ENCODE measurements around the gene MACF1. TPM values are rescaled to one million over a fixed set of nuclear protein-coding genes. Genes with fewer than 3 reads are reported as not detected.
"Not testable (repeated sequence)": the region's sequence is repeated elsewhere in the genome, so short reads cannot be mapped to it uniquely, and the experiment has no call there.

The MACF1 gene
- total and polyA plus RNA-seq, 2 donors (not counting 1 experiment from before 2014, with no cell fraction given), result 64.1 to 159 TPM

DNA sequence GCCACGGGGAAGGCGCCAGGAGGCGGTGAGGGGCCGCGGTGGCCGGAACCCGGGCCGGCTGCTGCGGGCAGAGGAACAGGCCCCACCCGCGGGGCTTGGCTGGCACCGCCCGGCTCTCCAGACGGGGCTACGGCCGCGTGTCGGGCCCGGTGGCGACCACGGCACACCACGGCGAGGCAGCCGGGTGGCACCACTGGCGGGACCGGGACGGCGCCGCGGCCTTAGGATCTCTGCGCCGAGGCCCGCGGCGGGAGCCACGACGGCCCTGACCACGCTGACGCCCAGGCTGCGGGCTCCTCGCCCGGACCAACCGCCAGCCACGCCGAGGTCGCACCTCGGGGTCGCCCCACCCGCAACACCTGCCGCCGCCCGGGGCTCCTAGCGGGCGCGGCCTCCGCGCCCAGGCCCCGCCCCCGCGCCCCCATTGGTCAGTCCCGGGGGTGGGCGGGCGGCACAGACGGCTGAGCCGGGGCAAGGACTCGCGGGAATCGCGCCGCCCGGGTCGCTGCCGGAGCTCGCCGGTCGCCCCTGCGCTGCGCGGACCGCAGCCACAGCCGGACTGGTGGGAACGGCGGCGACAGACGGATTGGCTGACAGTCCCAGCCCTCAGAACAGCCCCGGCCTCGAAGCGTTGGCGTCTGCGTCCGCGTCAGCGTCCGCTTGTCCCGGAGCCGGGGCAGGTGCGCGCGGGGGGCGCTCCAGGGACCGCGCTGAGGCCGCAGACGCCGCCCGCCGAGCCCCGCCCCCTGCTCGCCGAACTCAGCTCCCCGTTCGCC lies 286.8 kb downstream of the MACF1 start, which contains the start of gene BMP8A:
Gene BMP8A (plus strand): TSS at position 491 of the 776 bp plus-strand sequence. CDS start 356 bp downstream, outside the sequence.
- no peak for TF ChIP-seq EZH2 (IDR thresholded peaks at IDR 0.05; ENCODE audit: borderline replicate concordance, insufficient read depth, low read depth, low read length, poor library complexity, severe bottlenecking)
- TF ChIP-seq, protein P1, sequence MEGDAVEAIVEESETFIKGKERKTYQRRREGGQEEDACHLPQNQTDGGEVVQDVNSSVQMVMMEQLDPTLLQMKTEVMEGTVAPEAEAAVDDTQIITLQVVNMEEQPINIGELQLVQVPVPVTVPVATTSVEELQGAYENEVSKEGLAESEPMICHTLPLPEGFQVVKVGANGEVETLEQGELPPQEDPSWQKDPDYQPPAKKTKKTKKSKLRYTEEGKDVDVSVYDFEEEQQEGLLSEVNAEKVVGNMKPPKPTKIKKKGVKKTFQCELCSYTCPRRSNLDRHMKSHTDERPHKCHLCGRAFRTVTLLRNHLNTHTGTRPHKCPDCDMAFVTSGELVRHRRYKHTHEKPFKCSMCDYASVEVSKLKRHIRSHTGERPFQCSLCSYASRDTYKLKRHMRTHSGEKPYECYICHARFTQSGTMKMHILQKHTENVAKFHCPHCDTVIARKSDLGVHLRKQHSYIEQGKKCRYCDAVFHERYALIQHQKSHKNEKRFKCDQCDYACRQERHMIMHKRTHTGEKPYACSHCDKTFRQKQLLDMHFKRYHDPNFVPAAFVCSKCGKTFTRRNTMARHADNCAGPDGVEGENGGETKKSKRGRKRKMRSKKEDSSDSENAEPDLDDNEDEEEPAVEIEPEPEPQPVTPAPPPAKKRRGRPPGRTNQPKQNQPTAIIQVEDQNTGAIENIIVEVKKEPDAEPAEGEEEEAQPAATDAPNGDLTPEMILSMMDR (IDR thresholded peaks at IDR 0.05), result no peak
- Mint-ChIP-seq H3K4me3 (peak within 1 kb of the TSS; percentile 81), H3K27ac (peak within 1 kb of the TSS; percentile 20), H3K4me1 (peaks cover 9% of the 10 kb centered on the region), H3K9me3 (ENCODE audit: insufficient read depth) (no peaks in the 10 kb centered on the region), H3K27me3 (peaks cover 13% of the 10 kb centered on the region)
- CTCF ChIA-PET, result interaction anchor here (0.9 to 2.2 kb wide), 2 partner anchors 47 to 81 kb away, joined by 4 to 7 read pairs; no protein-coding TSS in a partner anchor
- ATAC-seq (ENCODE audit: low read depth), result peak; percentile 94
- Histone ChIP-seq H3K79me2 (ENCODE audit: control insufficient read depth, insufficient read depth, low read length) (no peaks in the 10 kb centered on the region), H2AFZ (ENCODE audit: insufficient read depth, low read depth, low read length, poor library complexity, severe bottlenecking) (peak within 1 kb of the TSS; percentile 82), H3K27ac (ENCODE audit: low read length in 2 of 2) (no peak within 1 kb of the TSS), H3K9me3 (ENCODE audit: control extremely low read depth in 1 of 3, control insufficient read depth in 2 of 3, insufficient read depth in 1 of 3, low read length in 2 of 3) (no peaks in the 10 kb centered on the region), H3K4me3 (ENCODE audit: control extremely low read depth in 1 of 5, extremely low read depth in 1 of 5, insufficient read depth in 1 of 5, low read depth in 2 of 5, low read length in 4 of 5) (peak within 1 kb of the TSS in 4 of 5 experiments; percentile 31 to 60 (median 56)), H3K4me2 (replicated peaks; ENCODE audit: low read depth, low read length, poor library complexity, severe bottlenecking) (peak within 1 kb of the TSS; percentile 96), H3K36me3 (replicated peaks in 1 of 2; ENCODE audit: control extremely low read depth in 1 of 2, control insufficient read depth in 1 of 2, extremely low read depth in 1 of 2, insufficient read depth in 2 of 2, low read length in 1 of 2) (peaks cover 0 to 6% of the 10 kb centered on the region in 2 experiments), H4K20me1 (ENCODE audit: control insufficient read depth, insufficient read depth, low read length, poor library complexity, severe bottlenecking) (peaks cover 6% of the 10 kb centered on the region), H3K27me3 (replicated peaks in 1 of 4; ENCODE audit: control extremely low read depth in 1 of 4, control insufficient read depth in 3 of 4, insufficient read depth in 4 of 4, low read length in 3 of 4) (peaks cover 0 to 19% (median 9%) of the 10 kb centered on the region in 4 experiments), H3K4me1 (ENCODE audit: control insufficient read depth in 2 of 2, insufficient read depth in 2 of 2, low read length in 2 of 2) (peaks cover 3 to 8% of the 10 kb centered on the region in 2 donors), H3K9ac (ENCODE audit: low read length) (peak within 1 kb of the TSS; percentile 60)
- intact Hi-C loops (cut with micrococcal nuclease), result loop anchor here (1.0 to 5.0 kb wide), 3 partner anchors 36 to 1444 kb away; partner anchors contain the start of gene POU3F1
- POLR2A ChIA-PET, result interaction anchor here (0.5 kb wide), 1 partner anchor 500 kb away, joined by 3 read pairs; the partner anchor contains the start of gene AKIRIN1
- peak; percentile 90 for DNase-seq
- 1% methylated on average over 112 of the region's 112 CpGs for WGBS (ENCODE audit: insufficient coverage)

DNA sequence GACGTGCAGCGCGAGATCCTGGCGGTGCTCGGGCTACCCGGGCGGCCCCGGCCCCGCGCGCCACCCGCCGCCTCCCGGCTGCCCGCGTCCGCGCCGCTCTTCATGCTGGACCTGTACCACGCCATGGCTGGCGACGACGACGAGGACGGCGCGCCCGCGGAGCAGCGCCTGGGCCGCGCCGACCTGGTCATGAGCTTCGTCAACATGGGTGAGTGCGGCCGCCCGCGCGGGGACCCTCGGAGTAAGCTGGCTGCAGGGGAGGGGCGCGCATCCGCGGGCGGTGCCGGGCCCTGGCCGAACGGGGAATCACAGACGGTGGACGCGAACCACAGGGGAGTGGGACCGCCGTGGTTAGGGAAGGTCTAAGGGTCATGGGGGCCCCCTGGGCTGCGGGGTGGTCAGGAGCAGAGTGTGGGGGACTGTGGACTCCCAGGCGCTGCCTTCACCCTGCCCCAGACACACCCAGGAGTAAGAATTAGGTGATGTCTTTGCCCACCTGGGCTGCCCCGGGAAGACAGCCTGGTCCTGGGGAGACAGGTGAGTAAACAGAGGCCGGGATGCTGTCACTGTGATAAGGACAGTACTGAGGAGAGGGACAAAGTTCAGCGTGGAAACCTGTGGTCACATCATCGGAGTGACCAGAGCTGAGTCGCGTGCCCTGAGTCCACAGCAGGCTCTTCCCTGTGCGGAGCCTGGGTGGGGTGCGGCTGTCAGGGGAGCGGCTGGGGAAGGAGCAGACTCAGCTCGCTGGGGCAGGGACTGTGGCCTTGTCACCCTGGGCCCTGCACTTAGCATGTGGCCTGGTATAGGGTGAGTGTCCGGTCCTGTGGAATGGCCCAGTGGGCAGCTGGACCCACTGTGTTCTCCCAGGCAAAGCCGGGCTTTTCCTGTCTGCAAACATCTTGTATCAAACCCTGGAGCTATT lies 287.9 kb downstream of the MACF1 start:
- peaks cover 0 to 19% (median 9%) of the 10 kb centered on the region in 4 experiments for H3K27me3 ChIP-seq (replicated peaks in 1 of 4; ENCODE audit: control extremely low read depth in 1 of 4, control insufficient read depth in 3 of 4, insufficient read depth in 4 of 4, low read length in 3 of 4)
- H3K36me3 ChIP-seq (replicated peaks in 1 of 2; ENCODE audit: control extremely low read depth in 1 of 2, control insufficient read depth in 1 of 2, extremely low read depth in 1 of 2, insufficient read depth in 2 of 2, low read length in 1 of 2); H4K20me1 ChIP-seq (ENCODE audit: control insufficient read depth, insufficient read depth, low read length, poor library complexity, severe bottlenecking); H3K9ac ChIP-seq (ENCODE audit: low read length); H2AFZ ChIP-seq (ENCODE audit: insufficient read depth, low read depth, low read length, poor library complexity, severe bottlenecking); H3K9me3 ChIP-seq (ENCODE audit: control extremely low read depth in 1 of 3, control insufficient read depth in 2 of 3, insufficient read depth in 1 of 3, low read length in 2 of 3); H3K27ac ChIP-seq (ENCODE audit: low read length in 2 of 2); H3K9me3 Mint-ChIP-seq (ENCODE audit: insufficient read depth); H3K79me2 ChIP-seq (ENCODE audit: control insufficient read depth, insufficient read depth, low read length); H3K4me1 Mint-ChIP-seq; H3K4me1 ChIP-seq (ENCODE audit: control insufficient read depth in 2 of 2, insufficient read depth in 2 of 2, low read length in 2 of 2); ATAC-seq (ENCODE audit: low read depth); DNase-seq: not testable (repeated sequence)
- intact Hi-C loops (cut with micrococcal nuclease), result loop anchor here (5.0 kb wide), 2 partner anchors 35 to 1445 kb away; partner anchors contain the start of gene POU3F1
- Mint-ChIP-seq H3K4me3 (peak overlapping the region; percentile 78), H3K27me3 (peaks cover 20% of the 10 kb centered on the region), H3K27ac (peak overlapping the region; percentile 20)
- ChIA-PET POLR2A (interaction anchor here (0.5 kb wide), 1 partner anchor 501 kb away, joined by 3 read pairs; the partner anchor contains the start of gene AKIRIN1), CTCF (interaction anchor here (2.2 kb wide), 1 partner anchor 46 kb away, joined by 7 read pairs; no protein-coding TSS in a partner anchor)
- peak overlapping the region in 1 of 5 experiments; percentile 60 for H3K4me3 ChIP-seq (ENCODE audit: control extremely low read depth in 1 of 5, extremely low read depth in 1 of 5, insufficient read depth in 1 of 5, low read depth in 2 of 5, low read length in 4 of 5)
- 30% methylated on average over 58 of the region's 67 CpGs for WGBS (ENCODE audit: insufficient coverage)
- peak overlapping the region; percentile 96 for H3K4me2 ChIP-seq (replicated peaks; ENCODE audit: low read depth, low read length, poor library complexity, severe bottlenecking)
